Keratinocyte (primary cell): ENCODE results near the gene SYNM. TPM values are rescaled to one million over a fixed set of nuclear protein-coding genes. Genes with fewer than 3 reads are reported as not detected.

Experiments used
- DNase-seq: peaks from one replicate; pipeline ENCODE4 v3.0.0-alpha.2; 2011; ENCODE audit warnings: low read depth, missing footprints, low spot score
- FAIRE-seq: peaks from 2 replicates; lab custom pipeline; 2011; peaks lifted over from hg19 to GRCh38; lab: Jason Lieb, UNC
- H2AFZ ChIP-seq: 2 replicates; pipeline ENCODE4 v1.6.0; 2012; ENCODE audit warnings: low read length, control low read depth, inconsistent platforms; ENCODE audit not compliant: control insufficient read depth
- H3K27ac ChIP-seq: 2 replicates; pipeline ENCODE4 v1.5.1; 2011; ENCODE audit warnings: low read length; ENCODE audit not compliant: control insufficient read depth, insufficient read depth
- H3K27me3 ChIP-seq: 3 replicates; pipeline ENCODE4 v1.6.0; 2011; ENCODE audit warnings: low read length; ENCODE audit not compliant: control insufficient read depth, insufficient read depth; ENCODE audit errors: extremely low read depth
- H3K36me3 ChIP-seq, 2 experiments: 2 replicates in 1 of 2; 3 replicates in 1 of 2; pipeline ENCODE4 v1.5.1; 2011; ENCODE audit warnings: low read length in 2 of 2, mild to moderate bottlenecking in 1 of 2; ENCODE audit not compliant: control insufficient read depth in 2 of 2, insufficient read depth in 2 of 2; ENCODE audit errors: extremely low read depth in 1 of 2
- H3K4me1 ChIP-seq: 3 replicates; pipeline ENCODE4 v1.5.1; 2011; ENCODE audit warnings: low read length; ENCODE audit not compliant: control insufficient read depth, insufficient read depth; ENCODE audit errors: extremely low read depth
- H3K4me2 ChIP-seq: 3 replicates; pipeline ENCODE4 v1.6.0; 2011; ENCODE audit warnings: low read depth, low read length; ENCODE audit not compliant: control insufficient read depth, insufficient read depth; ENCODE audit errors: extremely low read depth
- H3K4me3 ChIP-seq, 3 experiments: fragments of 200-600 bp in 1 of 3; sonication (generic) in 1 of 3; 2 replicates in 2 of 3; 3 replicates in 1 of 3; pipeline ENCODE4 v1.5.1; 2011 to 2016; ENCODE audit warnings: low read length in 3 of 3, mild to moderate bottlenecking in 3 of 3, control low read depth in 2 of 3, inconsistent platforms in 1 of 3, low read depth in 1 of 3, mixed read lengths in 1 of 3, mixed run types in 1 of 3, moderate library complexity in 1 of 3; ENCODE audit not compliant: control insufficient read depth in 2 of 3, insufficient read depth in 2 of 3; ENCODE audit errors: extremely low read depth in 1 of 3
- H3K79me2 ChIP-seq: 2 replicates; pipeline ENCODE4 v1.6.0; 2012; ENCODE audit warnings: low read length; ENCODE audit not compliant: control insufficient read depth, insufficient read depth
- H3K9ac ChIP-seq: 3 replicates; pipeline ENCODE4 v1.6.0; 2011; ENCODE audit warnings: low read length; ENCODE audit not compliant: control insufficient read depth, insufficient read depth; ENCODE audit errors: extremely low read depth
- H3K9me1 ChIP-seq: 3 replicates; pipeline ENCODE4 v1.6.0; 2011; ENCODE audit warnings: low read length; ENCODE audit not compliant: control insufficient read depth, insufficient read depth; ENCODE audit errors: extremely low read depth
- H3K9me3 ChIP-seq: 2 replicates; pipeline ENCODE4 v1.5.1; 2012; ENCODE audit warnings: low read depth, low read length; ENCODE audit not compliant: control insufficient read depth
- H4K20me1 ChIP-seq: 3 replicates; pipeline ENCODE4 v1.6.0; 2011; ENCODE audit warnings: low read length; ENCODE audit not compliant: control insufficient read depth, insufficient read depth; ENCODE audit errors: extremely low read depth
- EZH2 ChIP-seq: IDR thresholded peaks from one replicate; pipeline ENCODE4 v1.6.1; 2012; ENCODE audit warnings: inconsistent platforms, mild to moderate bottlenecking, low read length, moderate library complexity
- dilution Hi-C: fragments of 300-500 bp; cut with MboI; formaldehyde crosslinking; loops from one replicate; pipeline ENCODE4 v1.7.0; 2020; ENCODE audit warnings: low sequenced_read_pairs; ENCODE audit not compliant: extremely low pct_ligation_motif_present
- polyA plus RNA-seq, 5 experiments: library from polyadenylated mRNA; depleted of rRNA in 3 of 5; stranded (reverse) in 3 of 5; stranded (forward) in 1 of 5; unstranded in 1 of 5; fragments of >200 nt; gene quantifications; 1 replicate in 1 of 5; 2 replicates in 3 of 5; 3 replicates in 1 of 5; pipeline versions ENCODE4 v1.2.1 to v1.2.3, GENCODE V29; 2011 to 2012; ENCODE audit warnings: missing spikeins in 2 of 5, low read depth in 1 of 5, low replicate concordance in 1 of 5
- TF ChIP-seq, protein P1 (sequence below), 3 experiments: IDR thresholded peaks in 1 of 3; conservative IDR thresholded peaks in 1 of 3; optimal IDR thresholded peaks in 1 of 3; 2 replicates in 2 of 3; 3 replicates in 1 of 3; pipeline versions ENCODE3 to v1.5.1; 2011; ENCODE audit warnings: low read length in 3 of 3, mild to moderate bottlenecking in 3 of 3, moderate library complexity in 2 of 3, control low read depth in 1 of 3, inconsistent platforms in 1 of 3; ENCODE audit not compliant: insufficient read depth in 2 of 3; ENCODE audit errors: extremely low read depth in 1 of 3

Gene SYNM
- polyA plus RNA-seq, 1 donor (not counting 4 experiments of a cell fraction or from before 2014, with no cell fraction given) = 0.09 TPM

DNA sequence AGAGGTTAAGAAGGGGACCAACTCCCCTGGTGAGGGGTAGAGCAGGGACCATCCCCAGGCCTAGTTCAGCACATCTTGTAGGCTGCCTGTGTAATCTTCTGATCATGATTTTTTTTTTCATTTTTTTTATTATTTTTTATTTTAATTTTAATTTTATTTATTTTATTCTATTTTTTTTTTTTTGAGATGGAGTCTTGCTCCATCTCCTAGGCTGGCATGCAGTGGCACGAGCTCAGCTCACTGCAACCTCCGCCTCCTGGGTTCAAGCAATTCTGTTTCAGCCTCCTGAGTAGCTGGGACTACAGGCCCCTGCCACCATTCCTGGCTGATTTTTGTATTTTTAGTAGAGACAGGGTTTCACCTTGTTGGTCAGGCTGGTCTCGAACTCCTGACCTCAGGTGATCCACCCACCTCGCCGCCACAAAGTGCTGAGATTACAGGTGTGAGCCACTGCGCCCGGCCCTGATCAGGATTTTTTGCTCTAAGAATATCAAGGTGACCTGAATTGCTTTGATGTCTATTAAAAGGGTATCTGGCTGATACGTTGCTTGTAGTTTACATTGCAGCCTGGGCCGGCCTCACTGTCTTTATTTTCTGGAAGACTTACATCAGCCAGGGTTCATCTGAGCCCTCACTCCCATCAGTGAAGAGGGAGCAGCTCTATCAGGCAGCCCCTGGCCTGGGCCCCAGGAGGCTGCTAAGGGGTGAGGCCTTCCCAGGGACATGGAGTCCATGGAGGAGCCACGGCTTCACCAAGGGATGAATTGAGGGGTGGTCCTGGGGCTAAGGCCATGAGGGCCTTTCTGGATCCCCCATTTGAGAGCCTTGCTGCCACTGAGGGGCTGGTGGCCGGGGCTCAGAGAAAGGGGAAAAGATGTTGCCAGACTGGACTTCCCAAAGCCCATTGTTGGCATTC, 10.7 kb downstream of the SYNM start:
- no peaks in the 10 kb centered on the region for H3K9me3 ChIP-seq
- H3K27me3 ChIP-seq = peaks cover 12% of the 10 kb centered on the region
- no peak overlapping the region for H3K9ac ChIP-seq
- dilution Hi-C loops = no loop called here
- DNase-seq (no peak), FAIRE-seq (no peak)
- no peak overlapping the region for H2AFZ ChIP-seq
- H3K9me1 ChIP-seq = no peaks in the 10 kb centered on the region
- no peak overlapping the region for H3K27ac ChIP-seq
- no peak overlapping the region for H3K4me2 ChIP-seq
- no peaks in the 10 kb centered on the region for H3K79me2 ChIP-seq
- TF ChIP-seq, protein P1, sequence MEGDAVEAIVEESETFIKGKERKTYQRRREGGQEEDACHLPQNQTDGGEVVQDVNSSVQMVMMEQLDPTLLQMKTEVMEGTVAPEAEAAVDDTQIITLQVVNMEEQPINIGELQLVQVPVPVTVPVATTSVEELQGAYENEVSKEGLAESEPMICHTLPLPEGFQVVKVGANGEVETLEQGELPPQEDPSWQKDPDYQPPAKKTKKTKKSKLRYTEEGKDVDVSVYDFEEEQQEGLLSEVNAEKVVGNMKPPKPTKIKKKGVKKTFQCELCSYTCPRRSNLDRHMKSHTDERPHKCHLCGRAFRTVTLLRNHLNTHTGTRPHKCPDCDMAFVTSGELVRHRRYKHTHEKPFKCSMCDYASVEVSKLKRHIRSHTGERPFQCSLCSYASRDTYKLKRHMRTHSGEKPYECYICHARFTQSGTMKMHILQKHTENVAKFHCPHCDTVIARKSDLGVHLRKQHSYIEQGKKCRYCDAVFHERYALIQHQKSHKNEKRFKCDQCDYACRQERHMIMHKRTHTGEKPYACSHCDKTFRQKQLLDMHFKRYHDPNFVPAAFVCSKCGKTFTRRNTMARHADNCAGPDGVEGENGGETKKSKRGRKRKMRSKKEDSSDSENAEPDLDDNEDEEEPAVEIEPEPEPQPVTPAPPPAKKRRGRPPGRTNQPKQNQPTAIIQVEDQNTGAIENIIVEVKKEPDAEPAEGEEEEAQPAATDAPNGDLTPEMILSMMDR (optimal IDR thresholded peaks at IDR 0.05 in 1 of 3, IDR thresholded peaks at IDR 0.05 in 1 of 3, conservative IDR thresholded peaks at IDR 0.05 in 1 of 3; ENCODE audit: extremely low read depth in 1 of 3, insufficient read depth in 2 of 3, low read length in 3 of 3) = no peak
- TF ChIP-seq EZH2 = no peak
- H3K4me1 ChIP-seq = no peaks in the 10 kb centered on the region
- H4K20me1 ChIP-seq = no peaks in the 10 kb centered on the region
- H3K4me3 ChIP-seq = no peak overlapping the region
- H3K36me3 ChIP-seq = no peaks in the 10 kb centered on the region

DNA sequence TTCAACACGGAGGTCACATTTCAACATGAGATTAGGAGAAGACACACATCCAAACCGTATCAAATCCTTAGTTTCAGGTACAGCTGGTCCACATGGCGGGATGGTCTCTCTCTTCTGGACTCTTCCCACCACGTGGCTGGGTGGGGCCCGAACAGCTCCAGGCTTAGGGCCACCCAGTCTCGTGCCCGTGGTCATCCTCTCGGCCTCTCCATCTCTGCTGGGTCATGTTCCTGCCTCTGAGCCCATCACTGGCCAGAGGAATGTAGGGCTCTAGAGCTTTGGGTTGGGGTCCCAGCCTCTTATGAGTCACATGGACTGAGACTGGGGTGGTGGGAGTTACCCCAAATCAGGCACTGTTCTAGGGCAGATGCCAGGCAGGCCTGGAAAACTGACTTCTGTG, 12.2 kb downstream of the SYNM start:
- dilution Hi-C loops = no loop called here
- H4K20me1 ChIP-seq = no peaks in the 10 kb centered on the region
- no peaks in the 10 kb centered on the region for H3K4me1 ChIP-seq
- no peak overlapping the region for H3K27ac ChIP-seq
- no peak overlapping the region for H3K9ac ChIP-seq
- no peak for TF ChIP-seq EZH2
- TF ChIP-seq, protein P1 (optimal IDR thresholded peaks at IDR 0.05 in 1 of 3, IDR thresholded peaks at IDR 0.05 in 1 of 3, conservative IDR thresholded peaks at IDR 0.05 in 1 of 3; ENCODE audit: extremely low read depth in 1 of 3, insufficient read depth in 2 of 3, low read length in 3 of 3) = no peak
- no peak overlapping the region for H3K4me3 ChIP-seq
- H3K36me3 ChIP-seq = no peaks in the 10 kb centered on the region
- H3K9me3 ChIP-seq = no peaks in the 10 kb centered on the region
- no peaks in the 10 kb centered on the region for H3K9me1 ChIP-seq
- H2AFZ ChIP-seq = no peak overlapping the region
- FAIRE-seq (no peak), DNase-seq (no peak)
- H3K79me2 ChIP-seq = no peaks in the 10 kb centered on the region
- no peak overlapping the region for H3K4me2 ChIP-seq
- peaks cover 12% of the 10 kb centered on the region for H3K27me3 ChIP-seq
